ENCODE measurements around the gene RNF224. TPM values are rescaled to one million over a fixed set of nuclear protein-coding genes. Genes with fewer than 3 reads are reported as not detected.

The RNF224 gene
- polyA plus RNA-seq, 3 donors: 0.18 TPM; not detected in 2

DNA sequence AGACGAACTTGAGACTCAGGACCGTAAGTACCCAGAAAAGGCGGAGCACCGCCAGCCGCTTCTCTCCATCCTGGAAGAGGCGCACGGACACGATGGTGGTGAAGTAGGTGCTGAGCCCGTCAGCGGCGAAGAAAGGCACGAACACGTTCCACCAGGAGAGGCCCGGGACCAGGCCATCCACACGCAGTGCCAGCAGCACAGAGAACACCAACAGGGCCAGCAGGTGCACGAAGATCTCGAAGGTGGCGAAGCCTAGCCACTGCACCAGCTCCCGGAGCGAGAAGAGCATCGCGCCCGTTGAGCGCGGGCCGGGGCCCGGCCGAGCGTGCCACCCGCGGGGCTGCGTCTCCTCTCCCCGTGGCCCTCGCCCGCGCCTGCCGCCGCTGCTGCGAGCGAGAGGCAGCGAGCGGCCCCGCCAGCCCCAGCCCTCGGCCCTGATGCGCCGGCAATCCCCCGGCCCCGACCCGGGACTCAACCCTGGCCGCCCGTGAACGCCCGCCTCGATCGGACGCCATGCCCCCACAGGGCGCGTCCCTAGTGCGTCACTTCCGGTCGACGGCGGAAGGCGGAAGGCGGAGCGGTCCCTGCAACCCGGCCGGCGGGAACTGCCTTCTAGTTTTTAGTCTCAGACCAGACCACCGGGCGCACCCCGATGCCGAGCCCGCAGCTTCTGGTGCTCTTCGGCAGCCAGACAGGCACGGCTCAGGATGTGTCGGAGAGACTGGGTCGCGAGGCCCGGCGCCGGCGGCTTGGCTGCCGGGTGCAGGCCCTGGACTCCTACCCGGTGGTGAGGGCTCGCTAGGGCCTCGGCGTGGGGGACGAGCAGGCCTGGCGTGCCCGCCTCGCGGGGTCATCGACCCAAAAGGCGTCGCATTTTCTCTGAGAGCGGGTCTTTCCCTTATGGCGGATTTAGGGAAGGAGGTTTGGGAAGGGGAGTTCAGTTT lies 21.9 kb upstream of the RNF224 start, which contains the start of the genes NDOR1 and TMEM203:
Gene NDOR1, plus strand, starts transcription at position 575 of the 944 bp plus-strand sequence. Its CDS starts 78 bp downstream, at position 653.
Gene TMEM203, minus strand, starts transcription at position 523 of the 944 bp plus-strand sequence. Its CDS starts 234 bp downstream, at position 289.
- no peak within 1 kb of the TSS for H3K27ac ChIP-seq (ENCODE audit: low read depth, low read length)
- 0 to 1% (median 0%) methylated on average over 77 to 98 of the region's 98 CpGs for WGBS, 3 donors

DNA sequence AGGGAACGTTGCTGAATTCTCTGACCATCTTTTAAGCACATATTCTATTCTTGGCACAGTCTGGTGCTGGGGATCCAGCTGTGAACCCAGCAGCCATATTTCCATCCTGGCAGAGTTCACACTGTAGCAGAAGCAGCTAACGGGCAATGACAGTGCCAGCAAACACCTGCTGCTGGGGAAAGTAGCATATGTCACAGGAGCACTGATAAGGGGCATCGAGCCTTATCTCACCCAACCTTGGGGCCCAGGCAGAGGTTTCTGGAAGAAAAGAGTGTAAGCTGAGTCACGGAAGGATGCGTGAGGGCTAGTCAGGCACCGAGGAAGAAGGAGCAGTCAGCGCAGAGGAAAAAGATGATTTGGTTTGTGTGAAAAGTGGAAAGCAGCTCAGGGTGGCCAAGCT lies 20.7 kb upstream of the RNF224 start:
- H3K27ac ChIP-seq (ENCODE audit: low read depth, low read length): no peak overlapping the region
- 43 to 86% (median 81%) methylated on average over 7 of the region's 7 CpGs for WGBS, 3 donors

DNA sequence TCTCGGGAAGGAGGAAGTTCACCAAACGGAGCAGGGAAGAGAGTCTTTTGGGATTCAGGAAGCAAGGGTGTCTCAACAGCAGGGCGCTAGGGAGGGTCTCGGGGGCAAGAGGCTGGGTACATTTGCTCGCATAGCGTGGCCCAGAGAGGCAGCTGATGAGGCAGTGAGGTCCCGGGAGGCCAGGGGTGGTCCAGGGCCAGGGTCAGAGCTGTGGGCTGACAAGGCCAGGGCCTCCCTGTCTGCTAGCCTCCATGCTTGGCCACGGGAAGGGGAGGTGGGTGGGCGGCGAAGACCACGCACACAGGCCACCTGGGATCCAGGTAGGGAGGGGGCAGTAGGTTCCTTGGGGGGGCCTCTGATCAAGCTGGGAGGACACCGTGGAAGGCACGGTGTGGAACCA lies 15.8 kb upstream of the RNF224 start:
- H3K27ac ChIP-seq (ENCODE audit: low read depth, low read length): no peak overlapping the region
- 77 to 84% (median 83%) methylated on average over 13 of the region's 13 CpGs for WGBS, 3 donors

DNA sequence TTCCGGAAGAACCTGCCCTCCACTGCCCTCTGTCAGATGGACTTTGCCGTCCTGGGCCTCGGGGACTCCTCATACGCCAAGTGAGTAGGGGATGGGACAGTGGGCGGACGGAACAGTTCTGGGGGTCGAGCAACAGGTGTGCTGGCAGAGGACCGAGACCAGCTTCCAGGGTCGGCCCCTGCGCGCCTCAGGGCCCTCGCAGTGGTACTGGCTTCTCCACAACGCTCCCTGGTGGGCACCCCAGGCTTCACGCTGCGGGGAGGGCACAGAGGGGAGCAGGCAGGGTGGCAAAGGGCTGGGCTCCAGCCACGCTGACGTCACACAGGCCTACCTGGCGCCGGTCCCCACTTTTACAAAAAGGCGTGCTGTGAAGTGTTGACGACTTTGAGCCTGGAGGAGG lies 14.8 kb upstream of the RNF224 start:
- H3K27ac ChIP-seq (ENCODE audit: low read depth, low read length): no peak overlapping the region
- 85 to 86% (median 86%) methylated on average over 21 of the region's 21 CpGs for WGBS, 3 donors

DNA sequence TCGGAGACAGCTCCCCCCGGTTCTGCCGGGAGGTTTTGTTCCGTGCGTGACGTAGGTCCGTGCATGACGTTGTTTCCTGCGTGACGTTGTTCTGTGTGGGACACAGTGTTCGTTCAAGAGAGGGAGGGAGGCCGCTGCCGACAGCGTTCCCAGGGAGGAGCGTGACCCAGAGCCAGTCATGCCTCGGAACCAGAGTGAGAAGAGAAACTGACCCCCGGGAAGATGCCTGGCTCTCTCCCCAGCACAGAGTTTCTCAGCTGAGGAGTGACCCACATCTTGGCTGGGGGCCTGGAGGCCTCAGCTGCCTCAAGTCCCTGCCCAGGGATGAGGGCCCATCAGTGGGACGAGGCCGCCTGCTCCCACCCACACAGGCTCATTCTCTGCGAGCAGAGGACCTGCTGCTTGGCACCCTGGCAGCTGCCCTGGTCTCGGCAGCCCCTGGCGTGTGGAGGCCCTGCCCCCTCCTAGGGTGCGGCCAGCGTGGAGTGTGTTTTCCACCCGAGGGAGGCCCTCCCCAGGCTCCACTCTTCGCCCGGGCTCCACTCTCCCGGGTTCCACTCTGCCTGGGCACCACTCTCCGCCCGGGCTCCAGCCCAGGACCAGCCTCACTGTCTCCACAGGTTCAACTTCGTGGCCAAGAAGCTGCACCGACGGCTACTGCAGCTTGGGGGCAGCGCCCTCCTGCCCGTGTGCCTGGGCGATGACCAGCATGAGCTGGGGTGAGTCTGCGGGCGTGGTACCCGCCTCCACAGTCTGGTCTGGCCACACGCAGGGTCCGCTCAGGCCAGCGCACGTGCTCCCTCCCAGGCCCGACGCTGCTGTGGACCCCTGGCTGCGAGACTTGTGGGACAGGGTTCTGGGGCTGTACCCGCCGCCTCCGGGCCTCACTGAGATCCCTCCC lies 13.9 kb upstream of the RNF224 start:
- H3K27ac ChIP-seq (ENCODE audit: low read depth, low read length): no peak overlapping the region
- 85 to 89% (median 88%) methylated on average over 42 to 49 of the region's 49 CpGs for WGBS, 3 donors

DNA sequence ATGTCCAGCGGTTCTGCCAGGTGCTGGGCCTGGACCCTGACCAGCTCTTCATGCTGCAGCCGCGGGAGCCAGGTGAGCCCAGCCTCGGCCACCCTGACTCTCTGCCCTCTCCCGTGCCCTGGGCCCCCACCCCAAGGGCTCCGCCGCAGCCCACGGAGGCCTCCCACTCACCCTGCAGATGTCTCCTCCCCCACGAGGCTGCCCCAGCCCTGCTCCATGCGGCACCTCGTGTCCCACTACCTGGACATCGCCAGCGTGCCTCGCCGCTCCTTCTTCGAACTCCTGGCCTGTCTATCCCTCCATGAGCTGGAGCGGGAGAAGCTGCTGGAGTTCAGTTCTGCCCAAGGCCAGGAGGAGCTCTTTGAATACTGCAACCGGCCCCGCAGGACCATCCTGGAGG lies 12.7 kb upstream of the RNF224 start:
- no peak overlapping the region for H3K27ac ChIP-seq (ENCODE audit: low read depth, low read length)
- 93 to 95% (median 94%) methylated on average over 17 to 19 of the region's 19 CpGs for whole genome bisulfite sequencing, 3 donors

DNA sequence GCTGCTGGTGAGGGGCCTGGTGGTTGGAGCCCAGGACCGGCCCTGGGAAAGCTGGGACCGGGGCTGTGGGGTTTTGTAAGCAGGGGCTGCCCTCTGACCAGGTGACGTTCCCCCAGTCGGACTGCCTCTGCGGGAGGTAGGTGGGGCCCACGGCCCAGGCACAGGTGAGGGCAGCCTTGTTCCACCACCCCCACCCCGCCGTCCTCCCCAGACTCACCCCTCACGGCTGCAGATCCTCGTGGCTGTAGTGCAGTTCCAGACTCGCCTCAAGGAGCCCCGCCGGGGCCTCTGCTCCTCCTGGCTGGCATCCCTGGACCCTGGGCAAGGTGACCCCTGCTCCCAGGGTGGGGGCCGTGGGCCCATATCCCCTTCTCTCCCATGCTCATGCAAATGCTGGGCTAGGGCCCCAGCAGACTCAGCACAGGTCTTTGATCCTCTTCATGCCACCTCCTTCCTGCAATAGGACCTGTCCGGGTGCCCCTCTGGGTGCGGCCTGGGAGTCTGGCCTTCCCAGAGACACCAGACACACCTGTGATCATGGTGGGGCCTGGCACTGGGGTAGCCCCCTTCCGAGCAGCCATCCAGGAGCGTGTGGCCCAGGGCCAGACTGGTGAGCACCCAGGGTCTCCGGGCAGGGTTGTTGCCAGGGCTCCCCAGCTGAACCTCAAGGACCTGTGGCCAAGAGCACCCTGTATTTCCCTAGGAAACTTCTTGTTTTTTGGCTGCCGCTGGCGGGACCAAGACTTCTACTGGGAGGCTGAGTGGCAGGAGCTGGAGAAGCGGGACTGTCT lies 11.9 kb upstream of the RNF224 start:
- H3K27ac ChIP-seq (ENCODE audit: low read depth, low read length): no peak overlapping the region
- WGBS, 3 donors: 93 to 96% (median 93%) methylated on average over 21 to 22 of the region's 22 CpGs

DNA sequence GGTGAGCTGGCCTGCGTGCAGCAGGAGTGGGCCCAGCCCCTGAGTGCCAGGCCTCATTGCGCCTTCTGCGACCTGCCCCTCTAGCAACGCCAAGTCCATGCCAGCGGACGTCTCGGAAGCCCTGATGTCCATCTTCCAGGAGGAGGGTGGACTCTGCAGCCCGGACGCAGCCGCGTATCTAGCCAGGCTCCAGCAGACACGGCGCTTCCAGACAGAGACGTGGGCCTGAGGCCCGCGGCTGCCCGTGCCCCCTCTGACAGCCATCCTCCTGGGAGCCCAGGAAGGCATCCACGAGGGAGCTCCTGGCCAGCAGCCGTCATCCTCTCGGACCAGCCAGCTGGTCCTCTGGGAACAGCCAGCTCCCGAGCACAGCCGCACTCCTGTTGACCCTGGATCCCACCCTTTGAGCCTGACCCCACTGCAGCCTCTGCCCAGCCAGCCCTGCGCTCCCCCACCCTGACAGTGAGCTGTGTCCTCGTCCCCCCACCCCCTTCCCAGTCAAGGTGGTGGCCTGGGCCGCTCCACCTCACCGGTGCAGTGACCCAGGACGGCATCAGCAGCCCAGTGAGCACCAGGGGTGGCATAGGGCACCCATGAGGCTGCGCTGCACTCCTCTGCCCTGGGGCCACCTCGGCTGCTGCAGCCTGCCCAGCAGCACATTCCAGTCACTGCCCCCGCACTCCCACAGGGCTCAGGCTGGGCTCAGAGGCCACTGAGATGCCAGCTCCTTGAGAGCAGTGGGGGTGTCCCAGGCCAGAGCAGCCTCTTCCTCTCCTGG lies 10.9 kb upstream of the RNF224 start:
- no peak overlapping the region for H3K27ac ChIP-seq (ENCODE audit: low read depth, low read length)
- 91 to 95% (median 92%) methylated on average over 25 to 30 of the region's 30 CpGs for WGBS, 3 donors

DNA sequence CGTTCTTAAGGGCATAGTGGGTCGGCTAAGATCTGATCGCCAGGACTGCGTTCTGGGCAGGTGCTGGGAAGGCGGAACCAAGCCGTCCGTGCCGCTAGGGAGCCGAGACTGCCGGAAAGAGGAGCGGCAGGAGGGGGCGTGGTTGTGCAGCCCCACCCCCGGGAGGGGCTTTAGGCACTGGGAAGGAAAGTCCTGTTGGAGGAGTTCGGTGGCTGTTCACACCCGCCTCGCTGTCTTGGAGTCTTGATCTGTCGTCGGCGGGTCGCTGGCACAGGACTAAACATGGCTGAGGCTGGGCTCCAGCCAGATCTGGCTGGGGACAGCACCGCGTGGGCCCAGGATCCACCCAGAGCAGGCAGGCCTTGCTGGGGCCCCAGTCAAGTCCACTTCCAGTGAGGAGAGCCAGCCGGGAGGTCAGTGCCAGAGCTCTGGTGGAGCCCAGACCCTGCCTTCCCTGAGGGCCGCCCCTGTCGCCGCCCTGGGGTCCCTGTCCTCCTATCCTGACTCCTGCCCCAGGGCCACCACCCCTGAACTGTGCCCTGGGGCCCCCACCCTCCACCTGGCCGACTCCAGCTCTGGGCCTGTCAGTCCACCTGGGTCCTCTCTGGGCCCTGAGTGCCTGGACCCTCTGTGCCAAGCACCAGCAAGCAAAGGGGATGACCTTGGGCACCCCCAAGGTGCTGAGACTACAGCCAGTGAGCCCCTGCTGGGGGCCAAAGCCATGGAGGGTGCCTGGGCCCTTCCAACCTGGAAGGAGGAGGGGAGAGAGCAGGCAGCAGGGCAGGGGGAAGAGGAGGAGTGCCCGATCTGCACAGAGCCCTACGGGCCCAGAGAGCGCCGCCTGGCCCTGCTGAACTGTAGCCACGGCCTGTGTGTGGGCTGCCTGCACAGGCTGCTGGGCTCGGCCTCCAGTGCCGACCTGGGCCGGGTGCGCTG lies 9.8 kb upstream of the RNF224 start:
- WGBS, 3 donors: 48 to 56% (median 54%) methylated on average over 36 of the region's 36 CpGs
- H3K27ac ChIP-seq (ENCODE audit: low read depth, low read length): no peak overlapping the region

DNA sequence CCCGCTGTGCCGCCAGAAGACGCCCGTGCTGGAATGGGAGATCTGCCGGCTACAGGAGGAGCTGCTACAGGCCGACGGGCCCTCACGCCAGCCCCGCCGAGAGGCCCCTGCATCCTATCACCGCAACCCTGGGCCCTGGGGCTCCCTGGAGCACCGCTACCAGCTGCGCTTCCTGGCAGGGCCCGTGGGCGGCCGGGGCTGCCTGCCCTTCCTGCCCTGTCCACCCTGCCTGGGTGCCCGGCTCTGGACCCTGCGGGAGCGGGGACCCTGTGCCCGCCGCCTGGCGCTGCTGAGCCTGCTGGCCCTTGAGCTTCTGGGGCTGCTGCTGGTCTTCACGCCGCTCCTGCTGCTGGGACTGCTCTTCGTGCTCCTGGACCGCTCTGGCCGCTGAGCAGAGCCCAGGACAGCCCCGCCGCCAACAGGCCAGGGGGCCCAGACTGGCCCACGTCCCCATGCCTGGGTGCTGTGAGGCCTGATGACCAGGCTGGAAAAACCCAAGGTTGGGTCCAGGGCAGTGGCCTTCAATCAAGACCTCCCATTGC lies 9.0 kb upstream of the RNF224 start:
- H3K27ac ChIP-seq (ENCODE audit: low read depth, low read length): no peak overlapping the region
- WGBS, 3 donors: 80 to 89% (median 80%) methylated on average over 27 to 30 of the region's 30 CpGs

DNA sequence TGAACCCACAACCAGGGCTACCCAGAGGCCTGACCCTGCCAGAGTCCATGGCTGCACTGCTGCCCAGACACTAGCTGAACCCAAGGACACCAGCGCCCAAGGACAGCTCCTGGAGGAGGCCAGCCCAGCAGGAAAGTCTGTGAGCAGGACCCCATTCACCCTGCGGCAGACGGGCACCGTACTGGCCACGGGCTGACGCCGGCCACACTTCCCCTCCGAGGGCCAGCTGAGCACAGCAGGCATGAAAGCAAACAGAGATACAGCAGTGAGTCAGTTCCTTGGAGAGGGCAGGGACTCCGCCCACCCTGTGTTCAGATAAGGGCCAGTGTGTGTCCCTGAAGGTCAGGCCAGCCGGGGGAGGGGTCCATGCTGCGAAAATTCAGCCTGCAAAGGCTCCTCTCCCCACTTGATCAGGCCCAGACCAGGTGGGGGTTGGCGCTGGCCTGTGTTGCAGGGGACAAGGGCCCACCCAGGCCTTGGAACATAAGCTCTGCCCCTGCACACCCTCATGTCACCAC lies 8.5 kb upstream of the RNF224 start:
- no peak overlapping the region for H3K27ac ChIP-seq (ENCODE audit: low read depth, low read length)
- 41 to 70% (median 63%) methylated on average over 12 of the region's 12 CpGs for WGBS, 3 donors

DNA sequence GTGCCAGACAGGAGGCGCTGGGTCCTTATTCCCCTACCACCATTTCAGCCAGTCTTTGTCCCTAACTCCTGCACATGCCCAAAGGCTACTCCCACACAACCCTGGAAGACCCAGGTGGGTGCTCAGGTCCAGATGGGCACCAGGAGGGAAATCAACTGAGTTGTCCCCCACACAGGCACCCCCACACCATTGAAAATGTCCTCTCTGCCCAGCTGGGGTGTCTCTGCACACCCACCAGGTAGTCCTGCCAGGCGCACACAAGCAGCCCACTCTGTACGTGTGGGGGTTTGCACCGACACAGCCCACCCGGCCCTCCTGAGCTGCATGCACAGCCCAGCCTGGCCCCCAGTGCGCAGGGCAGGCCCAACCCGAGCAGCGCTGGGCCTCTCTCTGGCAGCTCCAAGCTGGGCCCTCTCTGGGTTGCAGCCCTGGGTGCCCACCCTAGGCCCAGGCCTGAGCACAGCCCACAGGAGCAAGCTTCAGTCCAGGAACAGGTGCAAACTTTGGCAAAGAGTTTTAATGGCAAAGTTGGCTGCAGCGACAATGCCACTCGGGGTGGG lies 7.5 kb upstream of the RNF224 start:
- no peak overlapping the region for H3K27ac ChIP-seq (ENCODE audit: low read depth, low read length)
- WGBS, 3 donors: 91% methylated on average over 10 of the region's 10 CpGs

DNA sequence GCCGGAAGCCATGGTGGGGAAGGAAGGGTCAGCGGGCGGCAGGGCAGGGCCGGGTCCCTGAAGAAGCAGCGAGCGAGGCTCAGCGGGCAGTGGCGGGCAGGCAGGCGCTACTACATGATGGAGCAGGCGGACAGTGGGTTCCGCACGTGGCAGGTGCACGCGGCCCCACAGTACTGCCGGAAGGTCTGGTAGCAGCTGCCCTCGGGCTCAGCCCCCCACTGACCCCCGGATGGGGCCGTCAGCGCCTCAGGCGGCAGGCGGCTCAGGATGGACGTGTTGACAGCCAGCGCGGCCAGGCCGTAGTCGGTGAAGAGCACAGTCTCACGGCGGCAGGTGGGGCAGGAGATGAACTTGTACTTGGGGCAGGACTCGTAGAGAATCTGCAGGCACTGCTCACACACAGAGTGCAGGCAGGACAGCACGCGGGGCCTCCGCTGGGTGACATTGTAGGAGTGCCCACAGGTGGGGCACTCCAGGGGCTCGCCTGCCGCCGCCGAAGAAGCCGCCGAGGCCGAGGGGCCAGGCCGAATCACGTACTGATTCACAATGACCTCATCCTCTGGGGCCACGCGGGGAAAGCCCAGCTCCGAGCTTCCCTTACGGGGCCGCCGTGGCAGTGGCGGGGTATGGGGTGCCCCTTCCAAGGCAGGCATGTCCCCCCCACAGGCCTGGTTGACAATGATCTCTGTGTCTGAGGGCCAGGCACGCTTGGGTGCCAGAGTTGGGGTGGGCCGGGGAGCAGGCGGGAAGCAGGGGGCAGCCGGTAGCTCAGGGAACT lies 6.8 kb upstream of the RNF224 start:
- 88 to 93% (median 92%) methylated on average over 50 to 52 of the region's 52 CpGs for WGBS, 3 donors
- no peak overlapping the region for H3K27ac ChIP-seq (ENCODE audit: low read depth, low read length)

DNA sequence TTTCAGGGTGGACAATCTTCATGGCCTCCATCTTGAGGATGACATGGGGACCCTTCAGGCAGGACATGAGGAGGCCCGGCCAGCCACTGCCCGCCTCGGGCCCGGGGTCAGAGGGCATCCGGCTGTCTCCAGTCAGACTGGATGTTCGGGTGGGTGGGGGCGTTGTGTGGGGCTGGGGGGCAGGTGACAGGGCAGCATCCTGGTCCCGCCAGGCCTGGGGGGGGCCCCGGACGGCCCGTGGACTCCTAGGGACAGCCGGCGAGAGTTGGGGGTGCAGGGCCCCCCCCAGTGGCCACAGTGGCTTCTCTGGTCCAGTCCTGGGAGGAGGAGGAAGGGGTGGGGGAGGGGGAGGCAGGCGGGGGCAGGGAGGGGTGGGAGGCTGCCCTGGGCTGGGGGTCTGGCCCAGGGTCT lies 6.2 kb upstream of the RNF224 start:
- 79 to 84% (median 84%) methylated on average over 11 to 14 of the region's 14 CpGs for WGBS, 3 donors

DNA sequence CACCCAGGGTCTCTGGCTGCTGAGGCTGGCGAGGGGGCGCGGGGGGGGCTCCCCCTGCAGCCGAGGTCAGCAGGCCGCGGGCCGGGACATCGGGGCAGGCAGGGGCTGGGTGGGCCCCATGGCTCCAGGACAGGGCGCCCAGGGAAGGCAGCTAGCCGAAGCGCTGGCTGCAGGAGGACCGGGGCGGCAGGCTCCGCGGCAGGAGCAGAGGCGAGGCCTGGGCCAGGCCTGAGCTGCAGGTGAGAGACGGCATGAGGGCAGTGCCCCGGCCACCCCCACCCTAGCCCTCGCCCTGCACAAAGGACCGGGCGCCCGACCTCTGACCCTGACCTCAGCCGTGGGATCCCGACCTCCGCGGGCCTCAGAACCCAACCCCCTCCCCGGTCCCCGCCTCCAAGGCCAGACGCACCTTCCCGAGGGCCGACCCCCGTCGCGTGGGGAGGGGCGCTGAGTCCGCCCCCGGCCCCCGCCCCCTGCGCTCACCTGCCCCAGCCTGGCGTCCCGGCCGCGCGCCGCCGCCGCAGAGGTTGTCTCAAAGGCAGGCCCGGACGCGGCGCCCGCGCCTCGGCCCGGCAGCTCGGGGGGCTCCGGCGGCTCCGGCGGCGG lies 5.7 kb upstream of the RNF224 start:
- 2 to 13% (median 11%) methylated on average over 34 to 61 of the region's 61 CpGs for WGBS, 3 donors
- H3K27ac ChIP-seq (ENCODE audit: low read depth, low read length): no peak overlapping the region

More for the DNA sequence above, 6.2 kb upstream of the RNF224 start:
- no peak overlapping the region for H3K27ac ChIP-seq (ENCODE audit: low read depth, low read length)
